Liver (tissue), 9 donors: ENCODE measurements around the gene SPDYE4. TPM values are rescaled to one million over a fixed set of nuclear protein-coding genes. Genes with fewer than 3 reads are reported as not detected.

Source experiments
- DNase-seq: peaks from one replicate; pipeline ENCODE4 v3.0.0-alpha.2; 2017; ENCODE audit warnings: low spot score
- H3K27ac ChIP-seq, 2 donors: one replicate each; pipeline ENCODE4 v1.7.0; 2013; ENCODE audit warnings: inconsistent platforms in 2 of 2, low read length in 2 of 2, control low read depth in 1 of 2, low read depth in 1 of 2, mild to moderate bottlenecking in 1 of 2
- H3K27me3 ChIP-seq, 4 donors: one replicate each; pipeline versions ENCODE4 v1.6.1 to v1.7.0; 2013; ENCODE audit warnings: low read length in 3 of 4, inconsistent platforms in 1 of 4, mild to moderate bottlenecking in 1 of 4, moderate library complexity in 1 of 4; ENCODE audit not compliant: control insufficient read depth in 4 of 4, insufficient read depth in 4 of 4
- H3K36me3 ChIP-seq, 4 donors: one replicate each; pipeline versions ENCODE4 v1.6.1 to v1.7.0; 2013; ENCODE audit warnings: low read length in 3 of 4, mild to moderate bottlenecking in 3 of 4, low read depth in 1 of 4, moderate library complexity in 1 of 4; ENCODE audit not compliant: control insufficient read depth in 4 of 4, insufficient read depth in 3 of 4
- H3K4me1 ChIP-seq, 4 donors: one replicate each; pipeline versions ENCODE4 v1.6.1 to v1.7.0; 2013; ENCODE audit warnings: low read length in 3 of 4, mild to moderate bottlenecking in 3 of 4, moderate library complexity in 1 of 4; ENCODE audit not compliant: control insufficient read depth in 4 of 4, insufficient read depth in 4 of 4
- H3K4me3 ChIP-seq, 3 donors: one replicate each; pipeline versions ENCODE4 v1.6.1 to v1.7.0; 2013; ENCODE audit warnings: low read length in 3 of 3, control low read depth in 1 of 3, low read depth in 1 of 3, mild to moderate bottlenecking in 1 of 3
- H3K9ac ChIP-seq, 2 donors: one replicate each; pipeline ENCODE4 v1.7.0; 2013; ENCODE audit warnings: low read length in 2 of 2, mild to moderate bottlenecking in 2 of 2, moderate library complexity in 2 of 2, control low read depth in 1 of 2, low read depth in 1 of 2
- H3K9me3 ChIP-seq, 4 donors: one replicate each; pipeline versions ENCODE4 v1.6.1 to v1.7.0; 2013; ENCODE audit warnings: low read length in 3 of 4; ENCODE audit not compliant: control insufficient read depth in 4 of 4
- ATF3 ChIP-seq: IDR thresholded peaks from 2 replicates; pipeline ENCODE4 v1.6.1; 2016; ENCODE audit warnings: antibody characterized with exemption
- CTCF ChIP-seq: fragments of 150-350 bp; IDR thresholded peaks from 2 replicates; pipeline ENCODE4 v1.5.1; 2017; ENCODE audit warnings: improper control_type of control experiment, low read depth, low read length; ENCODE audit not compliant: missing input control
- EGR1 ChIP-seq, 2 donors: IDR thresholded peaks; 2 replicates each; pipeline ENCODE4 v1.6.1; 2016 to 2018; ENCODE audit warnings: antibody characterized with exemption in 2 of 2, low read depth in 2 of 2
- FOXA1 ChIP-seq: IDR thresholded peaks from 2 replicates; pipeline ENCODE4 v1.6.1; 2016; ENCODE audit warnings: antibody characterized with exemption
- FOXA2 ChIP-seq: IDR thresholded peaks from 2 replicates; pipeline ENCODE4 v1.6.1; 2016; ENCODE audit warnings: antibody characterized with exemption
- GABPA ChIP-seq, 2 donors: IDR thresholded peaks in 1 of 2; conservative IDR thresholded peaks in 1 of 2; 2 replicates each; pipeline ENCODE4 v1.6.1; 2016; ENCODE audit warnings: antibody characterized with exemption in 2 of 2, mild to moderate bottlenecking in 1 of 2, moderate library complexity in 1 of 2
- HNF4A ChIP-seq, 2 donors: conservative IDR thresholded peaks; 2 replicates each; pipeline ENCODE4 v1.6.1; 2016; ENCODE audit warnings: antibody characterized with exemption in 2 of 2, mild to moderate bottlenecking in 2 of 2
- HNF4G ChIP-seq: IDR thresholded peaks from 2 replicates; pipeline ENCODE4 v1.6.1; 2016; ENCODE audit warnings: antibody characterized with exemption
- JUND ChIP-seq, 2 donors: IDR thresholded peaks; 2 replicates each; pipeline ENCODE4 v1.6.1; 2016; ENCODE audit warnings: antibody characterized with exemption in 2 of 2
- MAX ChIP-seq: IDR thresholded peaks from 2 replicates; pipeline ENCODE4 v1.6.1; 2016; ENCODE audit warnings: antibody characterized with exemption
- NR2F2 ChIP-seq: IDR thresholded peaks from 2 replicates; pipeline ENCODE4 v1.6.1; 2016; ENCODE audit warnings: antibody characterized with exemption
- RAD21 ChIP-seq, 2 donors: IDR thresholded peaks; 2 replicates each; pipeline ENCODE4 v1.6.1; 2016; ENCODE audit warnings: antibody characterized with exemption in 2 of 2, mild to moderate bottlenecking in 2 of 2
- RXRA ChIP-seq, 2 donors: IDR thresholded peaks; 2 replicates each; pipeline ENCODE4 v1.6.1; 2017 to 2018; ENCODE audit warnings: antibody characterized with exemption in 2 of 2, mild to moderate bottlenecking in 1 of 2
- SP1 ChIP-seq: IDR thresholded peaks from 2 replicates; pipeline ENCODE4 v1.6.1; 2018; ENCODE audit warnings: antibody characterized with exemption, mild to moderate bottlenecking
- TAF1 ChIP-seq: conservative IDR thresholded peaks from 2 replicates; pipeline ENCODE4 v1.6.1; 2016; ENCODE audit warnings: antibody characterized with exemption, mild to moderate bottlenecking
- YY1 ChIP-seq: IDR thresholded peaks from 2 replicates; pipeline ENCODE4 v1.6.1; 2016; ENCODE audit warnings: antibody characterized with exemption, mild to moderate bottlenecking
- ZBTB33 ChIP-seq: IDR thresholded peaks from 2 replicates; pipeline ENCODE4 v1.6.1; 2016; ENCODE audit warnings: antibody characterized with exemption
- WGBS: extraction: QIAGEN DNeasy Blood & Tissue Kit; methylation state at CpG from one replicate; pipeline ENCODE4 v1.1.7; 2013; 5-methylcytosine and 5-hydroxymethylcytosine counted together
- polyA plus RNA-seq, 2 donors: library from polyadenylated mRNA; stranded (reverse) in 1 of 2; unstranded in 1 of 2; fragments of 200-250 nt in 1 of 2; fragments of >200 nt in 1 of 2; fragmentation: Nextera tagmentation in 1 of 2; extraction: Ambion mirVana in 1 of 2; gene quantifications; one replicate each; pipeline versions ENCODE4 v1.2.1 to v1.2.3, GENCODE V29; 2013 to 2015
- total RNA-seq, 2 donors: library from RNA; depleted of rRNA; stranded (reverse); fragments of >200 nt; gene quantifications; one replicate each; pipeline ENCODE4 v1.2.3, GENCODE V29; 2014
- donor health status: healthy.
- donor health status: healthy.
- donor health status: healthy.
- donor health status: healthy.
- donor health status: healthy.

The SPDYE4 gene
- total and polyA plus RNA-seq, 4 donors: not detected

GRCh38 chr17:8711291-8711690 is 47.1 kb downstream of the SPDYE4 start:
- Histone ChIP-seq H3K27me3 (no peaks in the 10 kb centered on the region), H3K27ac (no peak overlapping the region), H3K36me3 (no peaks in the 10 kb centered on the region), H3K4me1 (peaks cover 3 to 11% (median 7%) of the 10 kb centered on the region in 4 donors), H3K9me3 (no peaks in the 10 kb centered on the region), H3K9ac (no peak overlapping the region), H3K4me3 (no peak overlapping the region)
- TF ChIP-seq MAX (no peak), RXRA (IDR thresholded peaks at IDR 0.05) (no peak), FOXA2 (no peak), JUND (IDR thresholded peaks at IDR 0.05) (no peak), CTCF (no peak), HNF4G (no peak)
- WGBS: 91% methylated on average over 5 of the region's 5 CpGs
- DNase-seq: no peak

- Histone ChIP-seq H3K27me3 (no peaks in the 10 kb centered on the region), H3K9me3 (no peaks in the 10 kb centered on the region), H3K36me3 (no peaks in the 10 kb centered on the region), H3K9ac (no peak overlapping the region), H3K4me1 (peaks cover 3 to 11% (median 7%) of the 10 kb centered on the region in 4 donors), H3K4me3 (no peak overlapping the region), H3K27ac (no peak overlapping the region)
- DNase-seq: no peak
- WGBS: 91% methylated on average over 5 of the region's 5 CpGs
- TF ChIP-seq NR2F2 (peak; percentile 9), CTCF (no peak), RXRA (IDR thresholded peaks at IDR 0.05) (peak; percentile 34 to 59), SP1 (peak; percentile 23), EGR1 (IDR thresholded peaks at IDR 0.05; ENCODE audit: low read depth in 2 of 2) (no peak)
Observed at GRCh38 chr17:8710813-8711212, 47.5 kb downstream of the SPDYE4 start.

- Histone ChIP-seq H3K4me1 (peaks cover 3 to 11% (median 7%) of the 10 kb centered on the region in 4 donors), H3K27ac (no peak overlapping the region), H3K9ac (no peak overlapping the region), H3K4me3 (no peak overlapping the region), H3K9me3 (no peaks in the 10 kb centered on the region), H3K27me3 (no peaks in the 10 kb centered on the region), H3K36me3 (no peaks in the 10 kb centered on the region)
- 36% methylated on average over 1 of the region's 1 CpG for WGBS
- no peak for DNase-seq
- TF ChIP-seq RAD21 (IDR thresholded peaks at IDR 0.05) (no peak), YY1 (no peak), EGR1 (IDR thresholded peaks at IDR 0.05; ENCODE audit: low read depth in 2 of 2) (no peak), ATF3 (no peak), HNF4G (no peak), RXRA (IDR thresholded peaks at IDR 0.05) (no peak), CTCF (no peak), GABPA (IDR thresholded peaks at IDR 0.05 in 1 of 2, conservative IDR thresholded peaks at IDR 0.05 in 1 of 2) (no peak), FOXA2 (no peak), HNF4A (conservative IDR thresholded peaks at IDR 0.05) (no peak), SP1 (no peak), TAF1 (no peak), NR2F2 (no peak), MAX (no peak), FOXA1 (no peak), ZBTB33 (no peak)
Observed at GRCh38 chr17:8709006-8709405, 49.3 kb downstream of the SPDYE4 start.
